NB4 (cell line): ENCODE results near the gene TTBK2.
A peak's percentile ranks its signal among the peaks of the same experiment; 100 is the strongest.

Experiments
- DNase-seq: peaks from one replicate; pipeline ENCODE4 v3.0.0; 2010; ENCODE audit warnings: low read depth
- H3K4me3 ChIP-seq: one replicate; pipeline ENCODE4 v1.5.1; 2011; ENCODE audit warnings: mild to moderate bottlenecking, low read depth, low read length, moderate library complexity
- CTCF ChIP-seq: IDR thresholded peaks from one replicate; pipeline ENCODE4 v1.5.1; 2012; ENCODE audit warnings: low read depth, low read length
- MAX ChIP-seq: IDR thresholded peaks from 2 replicates; pipeline ENCODE4 v1.6.1; 2011; ENCODE audit warnings: low read depth, low read length
- MYC ChIP-seq: IDR thresholded peaks from 2 replicates; pipeline ENCODE4 v1.6.1; 2011; ENCODE audit warnings: low read depth, low read length
- POLR2A ChIP-seq: IDR thresholded peaks from 2 replicates; pipeline ENCODE4 v1.6.1; 2011; ENCODE audit warnings: mild to moderate bottlenecking; ENCODE audit not compliant: insufficient read length; ENCODE audit errors: extremely low read depth

Gene TTBK2

GRCh38 chr15:42693942-42694341, 226.6 kb downstream of the TTBK2 start:
- DNase-seq: no peak
- TF ChIP-seq MYC (no peak), POLR2A (no peak), MAX (no peak), CTCF (no peak)
- H3K4me3 ChIP-seq: no peak overlapping the region

GRCh38 chr15:42693496-42693895, 227.1 kb downstream of the TTBK2 start:
- TF ChIP-seq MAX (no peak), POLR2A (no peak), CTCF (no peak), MYC (no peak)
- DNase-seq: no peak
- no peak overlapping the region for H3K4me3 ChIP-seq

GRCh38 chr15:42692997-42693396, 227.6 kb downstream of the TTBK2 start:
- no peak for DNase-seq
- TF ChIP-seq CTCF (no peak), MYC (no peak), POLR2A (no peak), MAX (no peak)
- H3K4me3 ChIP-seq: no peak overlapping the region

- no peak overlapping the region for H3K4me3 ChIP-seq
- no peak for DNase-seq
- no peak for TF ChIP-seq POLR2A
- TF ChIP-seq CTCF: no peak
These were observed 228.0 kb downstream of the TTBK2 start for GRCh38 chr15:42692536-42692935.

- TF ChIP-seq CTCF (no peak), POLR2A (no peak), MAX (no peak), MYC (no peak)
- no peak overlapping the region for H3K4me3 ChIP-seq
- DNase-seq: no peak
These were observed 228.8 kb downstream of the TTBK2 start for GRCh38 chr15:42691770-42692169.

- H3K4me3 ChIP-seq: no peak overlapping the region
- peak; percentile 33 for TF ChIP-seq POLR2A
- no peak for TF ChIP-seq CTCF
- TF ChIP-seq MYC: peak; percentile 73
- peak; percentile 70 for TF ChIP-seq MAX
- peak; percentile 90 for DNase-seq
These were observed 229.3 kb downstream of the TTBK2 start for GRCh38 chr15:42691308-42691707.
